ENCODE results near the gene CARD14. TPM values are rescaled to one million over a fixed set of nuclear protein-coding genes. Genes with fewer than 3 reads are reported as not detected.

CARD14 gene
- total RNA-seq (not detected), total RNA-seq (0 reads per million in 2 donors)

DNA sequence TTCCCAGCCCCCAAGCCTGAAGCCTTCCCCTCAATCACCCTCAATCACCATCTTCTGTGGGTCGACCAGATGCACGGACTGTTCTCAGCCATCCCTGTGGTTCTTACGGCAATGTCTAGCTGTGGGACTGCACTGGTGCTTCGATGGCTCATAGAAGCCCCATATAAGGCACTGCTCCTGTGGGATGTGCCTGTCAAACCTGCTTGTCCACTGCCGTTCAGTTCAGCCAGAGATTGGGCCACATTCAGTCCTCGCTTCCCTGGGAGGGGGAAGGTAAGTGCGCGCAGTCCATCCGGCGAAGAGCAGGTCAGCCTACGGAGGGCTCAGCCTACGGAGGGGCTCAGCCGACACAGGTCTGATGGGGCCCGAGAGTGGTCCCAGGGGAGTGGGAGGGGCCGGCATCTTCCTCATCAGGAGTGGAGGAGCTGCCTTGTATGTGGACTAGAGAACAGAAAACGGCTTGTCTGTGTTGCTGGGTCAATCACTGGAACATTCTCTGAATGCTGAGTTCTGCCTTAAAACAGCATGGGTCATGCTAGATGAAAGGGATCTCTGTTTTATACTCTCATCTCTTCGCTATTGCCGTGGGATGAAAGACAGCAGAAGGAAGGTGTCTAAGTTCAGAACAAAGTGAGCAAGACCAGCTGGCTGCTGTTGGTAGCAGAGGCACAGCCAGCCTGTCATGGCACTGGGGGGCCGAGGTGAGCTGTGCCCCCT is at the start of gene CARD14:
Gene CARD14, plus strand, starts transcription at position 247 of the 717 bp plus-strand sequence. CDS start 11,409 bp downstream, outside the sequence.
- Mint-ChIP-seq H3K27me3 (peaks cover 13% of the 10 kb centered on the region), H3K4me1 (peaks cover 4% of the 10 kb centered on the region), H3K27ac (peak within 1 kb of the TSS; percentile 24), H3K4me3 (no peak within 1 kb of the TSS), H3K36me3 (ENCODE audit: low read depth) (peaks cover 4% of the 10 kb centered on the region)
- H3K9me3 ChIP-seq (ENCODE audit: control insufficient read depth, low read length, poor library complexity, severe bottlenecking), result no peaks in the 10 kb centered on the region
- DNase-seq (no peak), ATAC-seq (no peak)

DNA sequence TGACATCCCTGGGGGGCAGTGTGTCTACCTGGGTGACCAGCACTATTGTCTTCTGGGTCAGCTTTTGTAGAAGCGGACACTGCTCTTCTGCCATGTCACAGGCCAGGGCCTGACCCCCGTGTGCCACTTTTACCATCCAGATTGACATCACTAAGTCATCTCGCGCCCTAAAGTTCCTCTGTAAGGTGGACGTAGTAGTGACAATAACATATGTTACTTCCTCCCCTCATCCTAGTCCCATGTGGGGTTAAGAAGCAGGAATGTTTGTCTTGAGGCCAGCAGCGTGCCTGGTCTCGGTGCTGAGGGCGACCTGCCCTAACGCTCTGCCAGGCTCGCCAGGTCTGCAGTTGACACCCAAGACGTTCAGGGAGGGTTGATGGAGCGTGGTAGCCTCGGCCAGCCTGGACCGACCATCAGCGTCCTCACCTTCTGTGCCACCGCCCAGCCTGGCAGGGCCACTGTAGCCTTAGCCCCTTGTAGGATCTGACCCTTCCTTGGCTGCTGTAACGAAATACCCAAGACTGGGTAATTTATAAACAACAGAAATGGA is 47.7 kb upstream of the CARD14 start:
- H3K27ac Mint-ChIP-seq, result no peak overlapping the region
- ATAC-seq, result no peak
- peaks cover 16% of the 10 kb centered on the region for H3K27me3 Mint-ChIP-seq
- H3K9me3 ChIP-seq (ENCODE audit: control insufficient read depth, low read length, poor library complexity, severe bottlenecking), result no peaks in the 10 kb centered on the region
- DNase-seq, result no peak
- H3K36me3 Mint-ChIP-seq (ENCODE audit: low read depth), result no peaks in the 10 kb centered on the region
- H3K4me1 Mint-ChIP-seq, result no peaks in the 10 kb centered on the region
- H3K4me3 Mint-ChIP-seq, result no peak overlapping the region

DNA sequence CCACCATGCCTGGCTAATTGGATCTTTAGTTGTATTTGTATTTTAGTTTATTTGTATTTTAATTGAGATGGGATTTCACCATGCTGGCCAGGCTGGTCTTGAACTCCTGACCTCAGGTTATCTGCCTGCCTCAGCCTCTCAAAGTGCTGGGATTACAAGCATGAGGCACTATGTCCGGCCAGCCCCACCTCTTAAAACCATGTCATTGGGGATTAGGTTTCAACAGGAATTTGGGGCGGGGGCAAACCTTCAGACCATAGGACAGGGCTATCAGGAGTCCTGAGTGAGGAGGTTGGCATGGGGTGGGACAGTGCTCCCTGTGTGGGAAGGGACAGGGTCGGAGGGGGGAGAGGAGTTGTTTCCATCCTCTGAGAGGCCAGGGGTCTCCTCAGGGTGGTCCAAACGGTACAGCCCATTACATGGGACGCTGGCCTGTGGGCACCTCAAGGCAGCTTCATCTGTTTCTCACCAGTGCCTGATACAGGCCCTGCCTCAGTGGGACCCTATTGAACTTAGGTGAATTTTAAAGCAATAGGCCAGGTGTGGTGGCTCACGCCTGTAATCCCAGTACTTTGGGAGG is 46.8 kb upstream of the CARD14 start:
- DNase-seq, result no peak
- Mint-ChIP-seq H3K4me1 (no peaks in the 10 kb centered on the region), H3K27me3 (peaks cover 19% of the 10 kb centered on the region), H3K36me3 (ENCODE audit: low read depth) (no peaks in the 10 kb centered on the region), H3K4me3 (no peak overlapping the region), H3K27ac (no peak overlapping the region)
- no peak for ATAC-seq
- H3K9me3 ChIP-seq (ENCODE audit: control insufficient read depth, low read length, poor library complexity, severe bottlenecking), result no peaks in the 10 kb centered on the region

DNA sequence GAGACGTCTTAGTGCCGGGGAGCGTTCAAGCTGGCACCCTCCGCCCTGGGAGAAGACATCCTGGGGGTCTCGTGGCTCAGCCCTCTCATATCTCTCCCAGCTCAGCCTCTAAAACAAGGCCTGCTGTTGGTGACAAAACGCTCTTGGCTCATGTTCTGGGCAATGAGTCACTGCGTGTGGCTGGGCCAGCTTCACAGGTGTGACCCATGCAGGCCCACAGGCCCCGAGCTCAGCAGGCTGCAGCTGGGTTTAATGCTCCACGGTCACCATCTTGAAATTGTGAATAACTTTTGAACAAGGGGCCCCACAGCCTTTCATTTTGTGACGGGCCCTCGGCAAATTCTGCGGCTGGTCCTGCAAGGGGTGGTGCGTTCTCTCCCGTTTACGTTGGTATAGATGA is 46.0 kb upstream of the CARD14 start:
- no peak for DNase-seq
- H3K4me3 Mint-ChIP-seq, result no peak overlapping the region
- H3K27ac Mint-ChIP-seq, result peak overlapping the region; percentile 29
- H3K4me1 Mint-ChIP-seq, result no peaks in the 10 kb centered on the region
- ATAC-seq, result no peak
- peaks cover 27% of the 10 kb centered on the region for H3K27me3 Mint-ChIP-seq
- no peaks in the 10 kb centered on the region for H3K9me3 ChIP-seq (ENCODE audit: control insufficient read depth, low read length, poor library complexity, severe bottlenecking)
- H3K36me3 Mint-ChIP-seq (ENCODE audit: low read depth), result no peaks in the 10 kb centered on the region

DNA sequence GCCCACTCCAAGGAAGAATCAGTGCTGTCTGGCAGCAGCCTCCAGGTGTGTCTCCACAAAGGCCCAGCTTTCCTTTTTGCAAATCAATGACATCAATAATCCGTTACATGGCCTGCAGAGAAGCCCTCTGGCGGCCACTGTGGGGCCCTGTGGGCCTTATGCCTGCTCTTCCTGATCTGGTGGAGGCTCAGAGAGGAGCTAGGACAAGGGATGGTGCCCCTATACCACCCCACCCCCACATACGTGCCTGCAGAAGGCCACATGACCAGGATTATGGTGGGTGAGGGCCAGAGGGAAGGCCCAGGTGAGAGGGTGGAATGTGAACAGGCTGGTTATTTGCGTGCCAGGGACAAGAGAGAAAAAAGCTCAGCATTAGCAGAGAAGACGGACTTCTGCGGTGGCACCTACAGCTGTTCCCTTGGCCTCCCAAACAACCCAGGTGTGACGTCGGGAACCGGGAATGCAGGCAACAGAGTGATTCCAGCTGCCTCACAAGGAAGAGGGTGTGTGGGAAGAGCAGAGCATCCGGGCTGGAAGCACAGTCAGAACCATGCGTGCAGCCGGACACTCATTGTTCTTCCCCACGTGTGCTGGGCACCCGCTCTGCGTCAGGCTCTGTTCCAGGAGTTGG is 45.4 kb upstream of the CARD14 start:
- H3K4me1 Mint-ChIP-seq, result peaks cover 3% of the 10 kb centered on the region
- DNase-seq (no peak), ATAC-seq (no peak)
- no peak overlapping the region for H3K4me3 Mint-ChIP-seq
- H3K36me3 Mint-ChIP-seq (ENCODE audit: low read depth), result no peaks in the 10 kb centered on the region
- no peaks in the 10 kb centered on the region for H3K9me3 ChIP-seq (ENCODE audit: control insufficient read depth, low read length, poor library complexity, severe bottlenecking)
- H3K27me3 Mint-ChIP-seq, result peaks cover 34% of the 10 kb centered on the region
- peak overlapping the region; percentile 29 for H3K27ac Mint-ChIP-seq

DNA sequence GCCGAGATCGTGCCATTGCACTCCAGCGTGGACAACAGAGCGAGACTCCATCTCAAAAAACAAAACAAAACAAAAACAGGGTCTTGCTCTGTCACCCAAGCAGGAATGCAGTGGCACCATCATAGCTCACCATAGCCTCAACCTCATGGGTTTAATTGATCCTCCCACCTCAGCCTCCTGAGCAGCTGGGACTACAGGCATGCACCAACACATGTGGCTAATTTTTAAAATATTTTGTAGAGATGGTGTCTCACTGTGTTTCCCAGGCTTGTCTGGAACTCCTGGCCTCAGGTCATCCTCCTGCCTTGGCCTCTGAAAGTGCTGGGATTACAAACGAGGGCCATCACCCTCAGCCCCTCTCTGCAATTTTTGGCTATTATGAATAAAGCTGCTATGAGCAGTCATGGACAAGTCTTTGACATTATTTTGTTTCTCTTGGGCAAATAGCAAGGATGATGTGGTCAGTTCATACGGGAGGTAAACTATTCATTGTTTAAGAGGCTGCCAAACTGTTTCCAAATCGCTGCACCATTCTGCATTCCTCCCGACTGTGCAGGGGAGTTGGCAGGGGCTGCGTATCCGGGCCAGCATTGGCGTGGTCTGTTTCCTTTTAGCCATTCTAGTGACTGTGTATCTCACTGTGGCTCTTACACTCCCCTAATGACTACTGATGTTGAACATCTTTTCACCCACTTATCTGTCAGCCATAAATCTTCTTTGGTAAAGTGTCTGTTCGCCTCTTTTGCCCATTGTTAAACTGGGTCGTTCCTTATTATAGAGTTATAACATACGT is 44.0 kb upstream of the CARD14 start:
- peaks cover 3% of the 10 kb centered on the region for H3K4me1 Mint-ChIP-seq
- no peak overlapping the region for H3K27ac Mint-ChIP-seq
- no peaks in the 10 kb centered on the region for H3K9me3 ChIP-seq (ENCODE audit: control insufficient read depth, low read length, poor library complexity, severe bottlenecking)
- H3K27me3 Mint-ChIP-seq, result peaks cover 35% of the 10 kb centered on the region
- no peak overlapping the region for H3K4me3 Mint-ChIP-seq
- DNase-seq (no peak), ATAC-seq (no peak)
- no peaks in the 10 kb centered on the region for H3K36me3 Mint-ChIP-seq (ENCODE audit: low read depth)

DNA sequence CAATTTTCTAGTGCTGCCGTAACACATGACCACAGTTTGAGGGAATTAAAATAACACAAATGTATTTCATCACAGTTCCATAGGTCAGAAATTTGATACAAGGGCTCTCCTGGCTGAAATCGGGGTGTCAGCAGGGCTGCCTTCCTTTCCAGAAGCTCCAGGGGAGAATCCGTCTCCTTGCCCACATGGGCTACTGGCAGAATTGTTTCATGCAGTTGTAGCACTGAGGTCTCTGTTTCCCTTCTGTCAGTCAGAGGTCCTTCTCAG is 43.4 kb upstream of the CARD14 start:
- Mint-ChIP-seq H3K4me1 (peaks cover 3% of the 10 kb centered on the region), H3K27ac (no peak overlapping the region), H3K4me3 (no peak overlapping the region), H3K36me3 (ENCODE audit: low read depth) (no peaks in the 10 kb centered on the region), H3K27me3 (peaks cover 35% of the 10 kb centered on the region)
- no peaks in the 10 kb centered on the region for H3K9me3 ChIP-seq (ENCODE audit: control insufficient read depth, low read length, poor library complexity, severe bottlenecking)
- DNase-seq (no peak), ATAC-seq (no peak)

DNA sequence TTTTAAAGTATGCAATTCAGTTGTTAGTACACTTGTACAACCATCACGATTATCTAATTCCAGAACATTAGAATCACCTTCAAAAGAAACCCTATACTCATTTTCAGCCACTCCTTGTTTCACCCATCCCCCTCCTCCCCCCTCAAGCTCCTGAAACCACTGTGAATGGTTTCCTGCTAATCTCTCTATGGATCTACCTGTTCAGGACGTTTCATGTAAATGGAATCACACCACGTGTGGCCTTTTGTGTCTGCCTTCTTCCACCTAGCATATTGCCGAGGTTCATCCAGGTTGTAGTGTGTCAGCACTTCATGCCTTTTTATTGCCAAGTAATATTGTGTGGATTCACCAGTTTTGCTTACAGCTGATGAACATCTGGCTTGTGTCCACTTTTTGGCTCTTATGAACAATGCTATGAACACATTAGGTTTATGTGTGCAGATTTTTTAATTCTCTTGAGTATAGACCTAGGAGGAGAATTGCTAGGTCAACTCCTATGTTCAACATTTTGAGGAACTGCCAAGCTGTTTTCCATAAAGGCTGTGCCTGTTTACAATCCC is 40.7 kb upstream of the CARD14 start:
- Mint-ChIP-seq H3K36me3 (ENCODE audit: low read depth) (peaks cover 4% of the 10 kb centered on the region), H3K4me1 (peaks cover 5% of the 10 kb centered on the region), H3K27me3 (peaks cover 31% of the 10 kb centered on the region), H3K27ac (no peak overlapping the region), H3K4me3 (no peak overlapping the region)
- ATAC-seq, result no peak
- H3K9me3 ChIP-seq (ENCODE audit: control insufficient read depth, low read length, poor library complexity, severe bottlenecking), result no peaks in the 10 kb centered on the region
- no peak for DNase-seq

DNA sequence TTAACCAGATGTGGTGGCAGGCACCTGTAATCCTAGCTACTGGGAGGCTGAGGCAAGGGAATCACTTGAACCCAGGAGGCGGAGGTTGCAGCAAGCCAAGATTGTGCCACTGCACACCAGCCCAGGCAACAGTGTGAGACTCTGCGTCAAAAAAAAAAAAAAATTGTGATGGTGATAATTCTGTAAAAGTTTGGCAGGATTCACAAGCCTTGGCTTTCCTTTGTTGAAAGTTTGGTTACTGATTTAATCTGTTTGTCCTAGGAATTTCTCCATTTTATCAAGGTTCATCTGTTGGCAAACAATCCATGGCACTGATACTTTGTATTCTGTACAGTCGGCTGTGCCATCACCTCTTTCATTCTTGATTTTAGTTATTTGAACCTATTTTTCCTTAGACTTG is 38.8 kb upstream of the CARD14 start:
- Mint-ChIP-seq H3K4me3 (no peak overlapping the region), H3K27me3 (peaks cover 25% of the 10 kb centered on the region), H3K36me3 (ENCODE audit: low read depth) (peaks cover 10% of the 10 kb centered on the region), H3K4me1 (peaks cover 5% of the 10 kb centered on the region), H3K27ac (no peak overlapping the region)
- ATAC-seq (no peak), DNase-seq (no peak)
- H3K9me3 ChIP-seq (ENCODE audit: control insufficient read depth, low read length, poor library complexity, severe bottlenecking), result no peaks in the 10 kb centered on the region

DNA sequence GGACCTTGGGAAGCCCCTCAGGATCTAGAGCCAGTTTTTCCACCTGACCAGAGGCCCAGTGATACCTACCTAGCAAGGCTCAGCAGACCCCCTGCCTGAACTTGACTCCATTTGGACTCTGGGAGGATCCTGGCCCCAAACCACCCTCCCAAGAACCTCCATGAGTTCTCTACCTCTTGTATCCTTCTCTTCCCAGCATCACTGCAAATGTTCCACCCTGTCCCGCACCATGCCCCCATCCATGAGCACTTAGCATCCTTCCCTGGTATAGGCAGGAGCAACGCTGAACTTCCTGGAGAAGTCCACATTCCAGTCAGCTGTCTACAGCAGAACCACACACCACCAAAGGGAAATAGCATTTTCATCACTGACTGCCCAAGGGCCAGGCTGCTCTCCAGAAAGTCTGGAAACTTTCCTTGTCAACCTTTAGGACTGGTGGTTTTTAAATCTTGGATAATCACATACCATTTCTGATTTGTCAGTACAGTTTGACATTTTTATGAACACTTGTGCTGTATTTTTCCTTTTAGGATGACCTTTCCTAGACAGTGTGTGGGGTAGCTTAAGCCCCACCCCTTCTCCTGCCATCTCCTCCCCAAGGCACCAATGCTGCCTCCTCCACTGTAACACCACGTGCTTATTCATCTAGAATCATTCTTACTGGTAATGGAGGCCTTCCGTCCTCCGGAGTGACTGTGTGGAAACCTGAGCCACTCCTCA is 36.8 kb upstream of the CARD14 start:
- Mint-ChIP-seq H3K4me1 (peaks cover 5% of the 10 kb centered on the region), H3K27ac (peak overlapping the region; percentile 2), H3K4me3 (no peak overlapping the region), H3K36me3 (ENCODE audit: low read depth) (peaks cover 14% of the 10 kb centered on the region), H3K27me3 (peaks cover 15% of the 10 kb centered on the region)
- no peaks in the 10 kb centered on the region for H3K9me3 ChIP-seq (ENCODE audit: control insufficient read depth, low read length, poor library complexity, severe bottlenecking)
- DNase-seq, result no peak
- no peak for ATAC-seq

DNA sequence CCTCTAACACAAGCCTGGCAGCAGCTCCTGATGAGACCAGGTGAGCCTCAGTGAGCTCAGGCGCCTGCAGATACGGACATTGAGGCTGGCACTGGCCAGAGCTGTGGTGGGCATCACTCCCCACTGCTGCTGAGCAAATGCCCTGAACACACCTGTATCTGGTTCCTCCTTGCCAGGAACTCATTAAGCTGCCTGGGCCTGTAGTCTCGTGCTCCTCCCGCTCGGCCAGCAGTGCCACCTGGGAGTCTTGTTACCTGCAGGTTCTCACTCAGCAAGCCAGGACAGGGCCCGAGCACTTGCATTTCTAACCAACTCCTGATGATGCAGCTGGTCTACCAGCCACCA is 36.2 kb upstream of the CARD14 start:
- DNase-seq (no peak), ATAC-seq (no peak)
- peaks cover 17% of the 10 kb centered on the region for H3K36me3 Mint-ChIP-seq (ENCODE audit: low read depth)
- H3K27ac Mint-ChIP-seq, result peak overlapping the region; percentile 2
- no peaks in the 10 kb centered on the region for H3K9me3 ChIP-seq (ENCODE audit: control insufficient read depth, low read length, poor library complexity, severe bottlenecking)
- peaks cover 5% of the 10 kb centered on the region for H3K4me1 Mint-ChIP-seq
- no peak overlapping the region for H3K4me3 Mint-ChIP-seq
- peaks cover 10% of the 10 kb centered on the region for H3K27me3 Mint-ChIP-seq

DNA sequence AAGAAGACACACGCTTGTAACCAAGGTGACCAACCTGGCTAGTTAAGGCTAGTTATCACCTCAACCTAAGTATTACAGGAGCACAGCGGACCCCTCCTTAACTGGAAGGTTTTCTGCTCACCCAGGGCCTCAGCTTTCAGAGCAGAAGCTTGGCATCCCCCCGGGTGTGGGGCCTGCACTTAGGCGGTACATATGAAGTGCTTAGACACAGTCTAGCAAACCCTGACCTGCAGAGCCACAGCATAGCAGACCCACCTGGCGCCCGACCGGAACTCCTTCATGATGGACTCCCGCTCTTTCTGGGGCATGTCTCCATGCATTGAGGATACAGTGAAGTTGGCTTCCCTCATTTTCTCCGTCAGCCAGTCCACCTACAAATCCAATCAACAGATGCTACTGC is 32.7 kb upstream of the CARD14 start:
- no peak for ATAC-seq
- peaks cover 17% of the 10 kb centered on the region for H3K36me3 Mint-ChIP-seq (ENCODE audit: low read depth)
- DNase-seq, result no peak
- H3K9me3 ChIP-seq (ENCODE audit: control insufficient read depth, low read length, poor library complexity, severe bottlenecking), result no peaks in the 10 kb centered on the region
- no peaks in the 10 kb centered on the region for H3K27me3 Mint-ChIP-seq
- no peak overlapping the region for H3K4me3 Mint-ChIP-seq
- peak overlapping the region; percentile 56 for H3K27ac Mint-ChIP-seq
- peaks cover 2% of the 10 kb centered on the region for H3K4me1 Mint-ChIP-seq
